Panc1 (cell line): ENCODE results near the gene PTTG1. TPM values are rescaled to one million over a fixed set of nuclear protein-coding genes. Genes with fewer than 3 reads are reported as not detected.

ENCODE experiments used
- ATAC-seq: fragments of 200-7000 bp; cut with Tn5 transposase; 2 replicates; pipeline ENCODE4 v1.9.1; 2020; ENCODE audit warnings: mild to moderate bottlenecking, moderate library complexity
- BruUV-seq: library from RNA; stranded (reverse); fragments of 400-500 nt; replicated peaks from 2 replicates; lab custom pipeline; 2021; lab: Mats Ljungman, UMichigan
- CTCF ChIA-PET: fragments of 300-600 bp; sonication (Branson Sonifier 250); formaldehyde crosslinking; loops from one replicate; lab custom pipeline; 2022; ENCODE audit warnings: antibody characterized with exemption; lab: Charles Lee
- POLR2A ChIA-PET: fragments of 300-600 bp; sonication (Branson Sonifier 250); formaldehyde crosslinking; loops from one replicate; lab custom pipeline; 2022; ENCODE audit warnings: antibody characterized with exemption; lab: Charles Lee
- DNase-seq: peaks from one replicate; pipeline ENCODE4 v3.0.0-alpha.2; 2010; ENCODE audit warnings: low read depth, low spot score
- H3K27ac ChIP-seq: 2 replicates; pipeline ENCODE4 v1.5.1; 2011; ENCODE audit warnings: mild to moderate bottlenecking, low read length, inconsistent platforms
- H3K27me3 ChIP-seq: fragments of 200-500 bp; sonication (Bioruptor generic); 2 replicates; pipeline ENCODE4 v1.6.0; 2014; ENCODE audit warnings: low read length, inconsistent platforms; ENCODE audit not compliant: control insufficient read depth, insufficient read depth
- H3K36me3 ChIP-seq: fragments of 200-500 bp; sonication (Bioruptor generic); 2 replicates; pipeline ENCODE4 v1.5.1; 2014; ENCODE audit warnings: inconsistent platforms, mild to moderate bottlenecking, low read length, moderate library complexity; ENCODE audit not compliant: control insufficient read depth, insufficient read depth
- H3K4me1 ChIP-seq: 2 replicates; pipeline ENCODE4 v1.5.1; 2011; ENCODE audit warnings: inconsistent platforms, mild to moderate bottlenecking, low read length, moderate library complexity; ENCODE audit not compliant: control insufficient read depth, insufficient read depth
- H3K4me3 ChIP-seq, 2 experiments: 2 replicates each; pipeline ENCODE4 v1.5.1; 2011 to 2012; ENCODE audit warnings: low read depth in 2 of 2, low read length in 2 of 2, mild to moderate bottlenecking in 2 of 2, inconsistent platforms in 1 of 2, moderate library complexity in 1 of 2
- H3K9me3 ChIP-seq: fragments of 200-500 bp; sonication (Bioruptor generic); 2 replicates; pipeline ENCODE4 v1.5.1; 2014; ENCODE audit warnings: low read depth, mild to moderate bottlenecking, inconsistent platforms, low read length, moderate library complexity; ENCODE audit not compliant: control insufficient read depth, insufficient read depth
- CTCF ChIP-seq: fragments of 450-650 bp; IDR thresholded peaks from 2 replicates; pipeline ENCODE4 v1.5.1; 2017; ENCODE audit warnings: mild to moderate bottlenecking
- POLR2AphosphoS5 ChIP-seq: IDR thresholded peaks from 2 replicates; pipeline ENCODE4 v1.6.1; 2012; ENCODE audit warnings: mild to moderate bottlenecking, low read depth, low read length, moderate library complexity
- SIN3A ChIP-seq: IDR thresholded peaks from 2 replicates; pipeline ENCODE4 v1.6.1; 2012; ENCODE audit warnings: low read depth, mild to moderate bottlenecking, low read length, moderate library complexity, borderline replicate concordance; ENCODE audit not compliant: insufficient read depth
- TCF7L2 ChIP-seq: IDR thresholded peaks from 2 replicates; pipeline ENCODE4 v1.6.1; 2011; ENCODE audit warnings: mild to moderate bottlenecking, low read depth, low read length, inconsistent platforms
- in situ Hi-C: cut with HindIII; loops from 2 replicates; pipeline ENCODE4 v1.10.0; 2016; ENCODE audit warnings: low sequenced_read_pairs, low pct_unique_long_range_greater_than_20kb
- intact Hi-C: fragments of 100-400 bp; cut with micrococcal nuclease; formaldehyde crosslinking; loops from one replicate; pipeline ENCODE4 v1.10.0; 2022; ENCODE audit not compliant: unreplicated experiment
- total RNA-seq: library from RNA; stranded (reverse); gene quantifications from one replicate; pipeline ENCODE4 v1.2.1, GENCODE V29; 2021; ENCODE audit not compliant: unreplicated experiment
- TF ChIP-seq, protein P1 (sequence below), 2 experiments: IDR thresholded peaks; 2 replicates each; pipeline ENCODE4 v1.6.1; 2011 to 2012; ENCODE audit warnings: low read depth in 2 of 2, control low read depth in 1 of 2, low read length in 1 of 2, mild to moderate bottlenecking in 1 of 2, moderate library complexity in 1 of 2; ENCODE audit not compliant: insufficient read depth in 1 of 2

PTTG1 gene
- total RNA-seq, 1 experiment from 2014 or later = 171 TPM

DNA sequence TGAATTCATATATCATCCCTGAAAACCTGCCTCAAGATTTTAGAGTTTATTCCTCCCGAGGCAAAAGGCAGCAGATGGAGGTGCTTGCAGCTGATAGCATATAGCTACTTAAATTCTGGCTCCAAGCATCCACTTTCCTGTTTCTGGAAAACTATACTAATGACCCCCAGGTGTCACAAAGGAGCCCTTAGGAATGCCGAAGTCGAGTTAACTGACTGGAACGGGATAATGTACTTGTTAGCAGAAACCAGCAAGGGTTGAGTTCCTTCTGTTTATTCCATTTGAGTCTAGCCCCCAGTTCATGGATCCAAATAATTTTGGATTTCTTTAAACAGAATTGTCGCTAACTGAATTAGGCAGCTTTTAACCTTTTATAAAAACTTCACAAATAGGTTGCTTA is 44.5 kb downstream of the PTTG1 start:
- no peak overlapping the region for H3K4me3 ChIP-seq
- BruUV-seq = no TSS peak
- ChIA-PET POLR2A (no interaction called here), CTCF (interaction anchor here (3.1 kb wide), 1 partner anchor 27 kb away, joined by 15 read pairs; no protein-coding TSS in a partner anchor)
- in situ Hi-C loops = no loop called here
- H3K27me3 ChIP-seq = no peaks in the 10 kb centered on the region
- intact Hi-C loops = no loop called here
- no peak for ATAC-seq
- no peak for DNase-seq
- H3K36me3 ChIP-seq = no peaks in the 10 kb centered on the region
- H3K27ac ChIP-seq = peak overlapping the region; percentile 94
- H3K9me3 ChIP-seq = no peaks in the 10 kb centered on the region
- H3K4me1 ChIP-seq = peaks cover 47% of the 10 kb centered on the region
- TF ChIP-seq TCF7L2 (no peak), CTCF (no peak), POLR2AphosphoS5 (no peak), SIN3A (no peak)
- TF ChIP-seq, protein P1, sequence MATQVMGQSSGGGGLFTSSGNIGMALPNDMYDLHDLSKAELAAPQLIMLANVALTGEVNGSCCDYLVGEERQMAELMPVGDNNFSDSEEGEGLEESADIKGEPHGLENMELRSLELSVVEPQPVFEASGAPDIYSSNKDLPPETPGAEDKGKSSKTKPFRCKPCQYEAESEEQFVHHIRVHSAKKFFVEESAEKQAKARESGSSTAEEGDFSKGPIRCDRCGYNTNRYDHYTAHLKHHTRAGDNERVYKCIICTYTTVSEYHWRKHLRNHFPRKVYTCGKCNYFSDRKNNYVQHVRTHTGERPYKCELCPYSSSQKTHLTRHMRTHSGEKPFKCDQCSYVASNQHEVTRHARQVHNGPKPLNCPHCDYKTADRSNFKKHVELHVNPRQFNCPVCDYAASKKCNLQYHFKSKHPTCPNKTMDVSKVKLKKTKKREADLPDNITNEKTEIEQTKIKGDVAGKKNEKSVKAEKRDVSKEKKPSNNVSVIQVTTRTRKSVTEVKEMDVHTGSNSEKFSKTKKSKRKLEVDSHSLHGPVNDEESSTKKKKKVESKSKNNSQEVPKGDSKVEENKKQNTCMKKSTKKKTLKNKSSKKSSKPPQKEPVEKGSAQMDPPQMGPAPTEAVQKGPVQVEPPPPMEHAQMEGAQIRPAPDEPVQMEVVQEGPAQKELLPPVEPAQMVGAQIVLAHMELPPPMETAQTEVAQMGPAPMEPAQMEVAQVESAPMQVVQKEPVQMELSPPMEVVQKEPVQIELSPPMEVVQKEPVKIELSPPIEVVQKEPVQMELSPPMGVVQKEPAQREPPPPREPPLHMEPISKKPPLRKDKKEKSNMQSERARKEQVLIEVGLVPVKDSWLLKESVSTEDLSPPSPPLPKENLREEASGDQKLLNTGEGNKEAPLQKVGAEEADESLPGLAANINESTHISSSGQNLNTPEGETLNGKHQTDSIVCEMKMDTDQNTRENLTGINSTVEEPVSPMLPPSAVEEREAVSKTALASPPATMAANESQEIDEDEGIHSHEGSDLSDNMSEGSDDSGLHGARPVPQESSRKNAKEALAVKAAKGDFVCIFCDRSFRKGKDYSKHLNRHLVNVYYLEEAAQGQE (IDR thresholded peaks at IDR 0.05; ENCODE audit: insufficient read depth in 1 of 2, low read depth in 2 of 2, low read length in 1 of 2) = no peak

DNA sequence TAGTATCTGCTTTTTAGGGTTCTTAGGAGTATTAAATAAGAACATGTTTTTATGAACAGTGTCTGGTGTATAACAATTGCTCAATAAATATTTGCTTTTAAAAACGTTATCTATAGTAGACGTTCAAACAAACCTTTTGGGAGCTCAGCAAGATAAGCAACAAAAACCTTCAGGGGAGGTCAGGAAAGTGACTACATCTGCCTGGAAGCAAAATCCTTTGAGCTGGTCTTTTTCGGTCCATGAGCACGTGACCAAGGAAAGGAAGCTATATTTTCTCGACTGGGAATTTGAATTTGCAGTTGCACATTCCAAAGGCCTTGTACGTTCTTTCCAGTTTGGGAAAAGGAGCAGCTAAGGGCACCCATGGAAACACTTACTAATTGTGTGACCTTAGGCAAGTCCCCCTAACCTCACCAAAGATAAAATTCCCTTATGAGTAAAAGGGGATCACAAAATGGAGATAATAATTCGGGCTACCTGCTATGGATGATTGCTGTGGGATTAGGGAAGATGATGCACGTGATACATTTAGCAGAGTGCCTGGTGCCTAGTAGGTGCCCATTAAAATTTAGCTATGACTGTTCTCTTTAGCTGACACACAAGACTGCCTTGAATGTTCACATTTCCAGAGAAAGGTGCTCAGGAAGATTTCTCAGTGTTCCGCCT is 45.4 kb downstream of the PTTG1 start:
- CTCF ChIA-PET = interaction anchor here (3.1 kb wide), 1 partner anchor 28 kb away, joined by 15 read pairs; no protein-coding TSS in a partner anchor
- intact Hi-C loops = no loop called here
- no peaks in the 10 kb centered on the region for H3K36me3 ChIP-seq
- in situ Hi-C loops = no loop called here
- POLR2A ChIA-PET = interaction anchor here (1.6 kb wide), 1 partner anchor 45 kb away, joined by 5 read pairs; the partner anchor contains the start of gene PTTG1
- H3K27ac ChIP-seq = peak overlapping the region; percentile 94
- peak overlapping the region; percentile 39 to 58 for H3K4me3 ChIP-seq
- no peak for ATAC-seq
- no peaks in the 10 kb centered on the region for H3K9me3 ChIP-seq
- H3K4me1 ChIP-seq = peaks cover 54% of the 10 kb centered on the region
- DNase-seq = no peak
- TF ChIP-seq POLR2AphosphoS5 (no peak), TCF7L2 (no peak), CTCF (no peak), SIN3A (no peak)
- TF ChIP-seq, protein P1 (IDR thresholded peaks at IDR 0.05; ENCODE audit: insufficient read depth in 1 of 2, low read depth in 2 of 2, low read length in 1 of 2) = no peak
- no peaks in the 10 kb centered on the region for H3K27me3 ChIP-seq
- no TSS peak for BruUV-seq
